HG03354 (cell line): Measurements from ENCODE around the gene SERTAD3.
A peak's percentile ranks its signal among the peaks of the same experiment; 100 is the strongest.
"Not testable (repeated sequence)": the region's sequence is repeated elsewhere in the genome, so short reads cannot be mapped to it uniquely, and the experiment has no call there.

Experiments
- ATAC-seq: cut with Tn5 transposase; IDR thresholded peaks from one replicate; pipeline ENCODE4 v1.9.1; 2021; ENCODE audit warnings: mild to moderate bottlenecking; ENCODE audit not compliant: unreplicated experiment, poor library complexity, severe bottlenecking

The SERTAD3 gene

GRCh38 chr19:40444000-40444824, at the start of gene SERTAD3:
SERTAD3 (minus strand) TSS chr19:40444335; CDS start chr19:40442080, 2,255 bp downstream.
- peak; percentile 65 for ATAC-seq

GRCh38 chr19:40493778-40494177, 49.6 kb upstream of the SERTAD3 start:
- ATAC-seq = no peak

- no peak for ATAC-seq
These were observed 48.1 kb upstream of the SERTAD3 start for GRCh38 chr19:40492274-40492673.

- no peak for ATAC-seq
These were observed 45.7 kb upstream of the SERTAD3 start for GRCh38 chr19:40489882-40490230.

- ATAC-seq = no peak
These were observed 41.9 kb upstream of the SERTAD3 start for GRCh38 chr19:40486017-40486416.

- ATAC-seq = not testable (repeated sequence)
These were observed 31.9 kb upstream of the SERTAD3 start for GRCh38 chr19:40475878-40476644.

GRCh38 chr19:40474737-40475136, 30.6 kb upstream of the SERTAD3 start:
- no peak for ATAC-seq

GRCh38 chr19:40472516-40472915, 28.4 kb upstream of the SERTAD3 start:
- ATAC-seq = no peak

- no peak for ATAC-seq
These were observed 27.0 kb upstream of the SERTAD3 start for GRCh38 chr19:40471111-40471510.

- ATAC-seq = no peak
These were observed 24.9 kb upstream of the SERTAD3 start for GRCh38 chr19:40469011-40469410.

- no peak for ATAC-seq
These were observed 23.0 kb upstream of the SERTAD3 start, which contains the start of gene SPTBN4 for GRCh38 chr19:40466985-40467734. SPTBN4 (plus strand) TSS chr19:40467001; CDS start chr19:40472622, 5,621 bp downstream.

GRCh38 chr19:40466219-40466984, 22.3 kb upstream of the SERTAD3 start:
- ATAC-seq = no peak

- ATAC-seq = peak; percentile 88
These were observed 21.6 kb upstream of the SERTAD3 start, which contains the start of gene BLVRB for GRCh38 chr19:40465557-40466218. BLVRB (minus strand) TSS chr19:40465745; CDS start chr19:40465688, 57 bp downstream.

- no peak for ATAC-seq
These were observed 21.0 kb upstream of the SERTAD3 start for GRCh38 chr19:40465025-40465556.

GRCh38 chr19:40464059-40465024, 20.2 kb upstream of the SERTAD3 start:
- no peak for ATAC-seq

GRCh38 chr19:40463587-40464037, 19.5 kb upstream of the SERTAD3 start:
- not testable (repeated sequence) for ATAC-seq

- no peak for ATAC-seq
These were observed 17.6 kb upstream of the SERTAD3 start for GRCh38 chr19:40461669-40462221.
